ENCODE data around the gene ATP6AP1. TPM values are rescaled to one million over a fixed set of nuclear protein-coding genes. Genes with fewer than 3 reads are reported as not detected.
A peak's percentile ranks its signal among the peaks of the same experiment; 100 is the strongest.

The ATP6AP1 gene
- total RNA-seq, 6 experiments from 2014 or later, result 26.5 to 41.4 (median 32.4) TPM

- no peaks in the 10 kb centered on the region for H3K27me3 ChIP-seq
- no peak overlapping the region for H3K4me3 ChIP-seq
- DNase-seq, result no peak
- intact Hi-C loops (cut with DNase I), result no loop called here
- peaks cover 0 to 3% (median 0%) of the 10 kb centered on the region in 4 donors for H3K36me3 ChIP-seq
- no peaks in the 10 kb centered on the region for H3K4me1 ChIP-seq
- ATAC-seq, result no peak
- 83% methylated on average over 2 of the region's 17 CpGs for WGBS (ENCODE audit: insufficient coverage, low coverage, low lambda C conversion rate, missing lambda C conversion rate)
- H3K9me3 ChIP-seq, result no peaks in the 10 kb centered on the region
- no peak overlapping the region for H3K27ac ChIP-seq
- no peak for TF ChIP-seq POLR2A (IDR thresholded peaks at IDR 0.05)
- no peak for TF ChIP-seq CTCF (IDR thresholded peaks at IDR 0.05)
These were observed 21.8 kb downstream of the ATP6AP1 start for GRCh38 chrX:154450312-154450711.

GRCh38 chrX:154452823-154453222 lies 24.3 kb downstream of the ATP6AP1 start:
- Histone ChIP-seq H3K4me1 (no peaks in the 10 kb centered on the region), H3K27ac (no peak overlapping the region), H3K4me3 (no peak overlapping the region), H3K27me3 (no peaks in the 10 kb centered on the region), H3K9me3 (no peaks in the 10 kb centered on the region), H3K36me3 (peaks cover 0 to 3% (median 0%) of the 10 kb centered on the region in 4 donors)
- DNase-seq (no peak), ATAC-seq (no peak)
- intact Hi-C loops (cut with DNase I), result no loop called here
- TF ChIP-seq POLR2A (IDR thresholded peaks at IDR 0.05), result no peak
- no peak for TF ChIP-seq CTCF (IDR thresholded peaks at IDR 0.05)
- 78% methylated on average over 9 of the region's 9 CpGs for WGBS (ENCODE audit: insufficient coverage, low coverage, low lambda C conversion rate, missing lambda C conversion rate)

GRCh38 chrX:154457491-154458115 lies 29.1 kb downstream of the ATP6AP1 start:
- Histone ChIP-seq H3K27ac (peak overlapping the region in 1 of 3 donors; percentile 13), H3K9me3 (no peaks in the 10 kb centered on the region), H3K4me3 (peak overlapping the region; percentile 26 to 65 (median 44)), H3K27me3 (no peaks in the 10 kb centered on the region), H3K4me1 (no peaks in the 10 kb centered on the region), H3K36me3 (no peaks in the 10 kb centered on the region)
- DNase-seq (peak in 1 of 3 donors; percentile 55), ATAC-seq (peak; percentile 48 to 71 (median 64))
- 57% methylated on average over 29 of the region's 65 CpGs for WGBS (ENCODE audit: insufficient coverage, low coverage, low lambda C conversion rate, missing lambda C conversion rate)
- intact Hi-C loops (cut with DNase I), result no loop called here
- TF ChIP-seq CTCF (IDR thresholded peaks at IDR 0.05), result no peak
- no peak for TF ChIP-seq POLR2A (IDR thresholded peaks at IDR 0.05)

- DNase-seq (peak in 1 of 3 donors; percentile 58), ATAC-seq (peak; percentile 48 to 78 (median 72))
- no peak for TF ChIP-seq CTCF (IDR thresholded peaks at IDR 0.05)
- TF ChIP-seq POLR2A (IDR thresholded peaks at IDR 0.05), result peak; percentile 69
- no peaks in the 10 kb centered on the region for H3K4me1 ChIP-seq
- no peaks in the 10 kb centered on the region for H3K9me3 ChIP-seq
- no peaks in the 10 kb centered on the region for H3K36me3 ChIP-seq
- peak within 1 kb of the TSS in 1 of 3 donors; percentile 13 for H3K27ac ChIP-seq
- H3K27me3 ChIP-seq, result no peaks in the 10 kb centered on the region
- intact Hi-C loops (cut with DNase I), result no loop called here
- 18% methylated on average over 16 of the region's 88 CpGs for WGBS (ENCODE audit: insufficient coverage, low coverage, low lambda C conversion rate, missing lambda C conversion rate)
- peak within 1 kb of the TSS; percentile 36 to 65 (median 44) for H3K4me3 ChIP-seq
These were observed 29.9 kb downstream of the ATP6AP1 start, which contains the start of gene PLXNA3 for GRCh38 chrX:154458116-154458953. TSS of gene PLXNA3 (plus strand) at chrX:154458281. CDS start at chrX:154460184, 1,903 bp downstream.
